H1 (cell line): ENCODE measurements around the gene MMP11. TPM values are rescaled to one million over a fixed set of nuclear protein-coding genes. Genes with fewer than 3 reads are reported as not detected.
A peak's percentile ranks its signal among the peaks of the same experiment; 100 is the strongest.

ENCODE experiments used
- CTCF ChIA-PET: fragments of 300-600 bp; sonication (Branson Sonifier 250); formaldehyde crosslinking; loops from one replicate; lab custom pipeline; 2021; ENCODE audit not compliant: partially characterized antibody; lab: Charles Lee
- POLR2A ChIA-PET: fragments of 300-600 bp; sonication (Branson Sonifier 250); formaldehyde crosslinking; loops from one replicate; lab custom pipeline; 2021; ENCODE audit warnings: inconsistent platforms; ENCODE audit not compliant: partially characterized antibody; lab: Charles Lee
- DNase-seq, 2 experiments: peaks; one replicate each; pipeline versions ENCODE4 v3.0.0 to v3.0.0-alpha.2; 2010 to 2022; ENCODE audit warnings: low spot score in 2 of 2, low read depth in 1 of 2, mixed read lengths in 1 of 2
- FAIRE-seq: peaks from 2 replicates; lab custom pipeline; 2011; peaks lifted over from hg19 to GRCh38; lab: Jason Lieb, UNC
- H2AFZ ChIP-seq: 2 replicates; pipeline ENCODE4 v1.8.1; 2012; ENCODE audit warnings: low read length, inconsistent platforms
- H2AK5ac ChIP-seq: 2 replicates; pipeline ENCODE4 v1.6.1; 2013; ENCODE audit warnings: low read depth, low read length
- H2BK120ac ChIP-seq: replicated peaks from 2 replicates; pipeline ENCODE3; 2013; ENCODE audit warnings: low read depth, low read length, inconsistent platforms
- H2BK12ac ChIP-seq: 2 replicates; pipeline ENCODE4 v1.6.1; 2013; ENCODE audit warnings: low read depth, low read length
- H2BK15ac ChIP-seq: 2 replicates; pipeline ENCODE4 v1.6.1; 2013; ENCODE audit warnings: low read length
- H2BK20ac ChIP-seq: 2 replicates; pipeline ENCODE4 v1.6.1; 2013; ENCODE audit warnings: low read length
- H2BK5ac ChIP-seq: 2 replicates; pipeline ENCODE4 v1.6.1; 2013; ENCODE audit warnings: low read depth, low read length
- H3K14ac ChIP-seq: 2 replicates; pipeline ENCODE4 v1.6.1; 2013; ENCODE audit warnings: inconsistent platforms; ENCODE audit not compliant: insufficient read length
- H3K18ac ChIP-seq: 2 replicates; pipeline ENCODE4 v1.6.1; 2013; ENCODE audit warnings: low read length; ENCODE audit errors: extremely low read depth
- H3K23ac ChIP-seq: 2 replicates; pipeline ENCODE4 v1.6.1; 2013; ENCODE audit warnings: inconsistent platforms; ENCODE audit not compliant: insufficient read length
- H3K23me2 ChIP-seq: 2 replicates; pipeline ENCODE4 v1.6.1; 2013; ENCODE audit warnings: low read depth, low read length
- H3K27ac ChIP-seq: 2 replicates; pipeline ENCODE4 v1.6.1; 2011; ENCODE audit warnings: low read depth, low read length, inconsistent platforms
- H3K27me3 ChIP-seq, 4 experiments: replicated peaks in 1 of 4; 1 replicate in 1 of 4; 2 replicates in 3 of 4; pipeline versions ENCODE4 v1.6.1 to v1.8.1; 2011 to 2013; ENCODE audit warnings: low read length in 3 of 4, mild to moderate bottlenecking in 3 of 4, inconsistent platforms in 2 of 4, mixed read lengths in 2 of 4, moderate library complexity in 1 of 4; ENCODE audit not compliant: control insufficient read depth in 3 of 4, insufficient read depth in 3 of 4; ENCODE audit errors: extremely low read depth in 1 of 4
- H3K36me3 ChIP-seq, 4 experiments: 2 replicates each; pipeline versions ENCODE4 v1.6.1 to v1.8.1; 2011 to 2013; ENCODE audit warnings: mild to moderate bottlenecking in 4 of 4, low read length in 3 of 4, moderate library complexity in 2 of 4, control low read depth in 1 of 4, inconsistent platforms in 1 of 4; ENCODE audit not compliant: insufficient read depth in 4 of 4, control insufficient read depth in 2 of 4
- H3K4ac ChIP-seq: replicated peaks from 2 replicates; pipeline ENCODE3; 2013; ENCODE audit warnings: low read length, low read depth, mixed read lengths, inconsistent platforms; ENCODE audit not compliant: insufficient read length
- H3K4me1 ChIP-seq, 4 experiments: replicated peaks in 1 of 4; 1 replicate in 1 of 4; 2 replicates in 3 of 4; pipeline versions ENCODE4 v1.6.1 to v1.8.1; 2011 to 2013; ENCODE audit warnings: low read length in 3 of 4, inconsistent platforms in 2 of 4, mixed read lengths in 1 of 4; ENCODE audit not compliant: insufficient read depth in 4 of 4, control insufficient read depth in 3 of 4
- H3K4me2 ChIP-seq, 2 experiments: 2 replicates each; pipeline versions ENCODE4 v1.6.1 to v1.8.1; 2011 to 2013; ENCODE audit warnings: low read depth in 2 of 2, low read length in 2 of 2, control low read depth in 1 of 2, inconsistent platforms in 1 of 2, mild to moderate bottlenecking in 1 of 2; ENCODE audit not compliant: insufficient read depth in 1 of 2
- H3K4me3 ChIP-seq, 4 experiments: fragments of 200-600, 300-600 bp in 1 of 4; sonication (generic), shearing (Covaris generic), sonication (Bioruptor Twin) in 1 of 4; 2 replicates each; pipeline versions ENCODE4 v1.5.1 to v1.8.1; 2011 to 2016; ENCODE audit warnings: low read length in 4 of 4, low read depth in 3 of 4, control low read depth in 2 of 4, inconsistent platforms in 2 of 4, mild to moderate bottlenecking in 2 of 4, mixed read lengths in 1 of 4, moderate library complexity in 1 of 4; ENCODE audit not compliant: insufficient read depth in 2 of 4; ENCODE audit errors: extremely low read depth in 1 of 4
- H3K56ac ChIP-seq: replicated peaks from 2 replicates; pipeline ENCODE3; 2013; ENCODE audit warnings: low read depth, mild to moderate bottlenecking, mixed read lengths, low read length, inconsistent platforms; ENCODE audit not compliant: insufficient read length
- H3K79me1 ChIP-seq: 2 replicates; pipeline ENCODE4 v1.6.1; 2013; ENCODE audit warnings: low read depth, low read length, control low read depth
- H3K79me2 ChIP-seq, 2 experiments: 2 replicates each; pipeline versions ENCODE4 v1.6.1 to v1.8.1; 2012 to 2013; ENCODE audit warnings: low read length in 2 of 2, mild to moderate bottlenecking in 2 of 2, inconsistent platforms in 1 of 2; ENCODE audit not compliant: insufficient read depth in 2 of 2, control insufficient read depth in 1 of 2
- H3K9ac ChIP-seq, 4 experiments: replicated peaks in 1 of 4; 1 replicate in 1 of 4; 2 replicates in 3 of 4; pipeline versions ENCODE4 v1.6.1 to v1.8.1; 2011 to 2013; ENCODE audit warnings: low read depth in 3 of 4, low read length in 3 of 4, control low read depth in 2 of 4, mild to moderate bottlenecking in 2 of 4, moderate library complexity in 2 of 4, inconsistent platforms in 1 of 4; ENCODE audit errors: extremely low read depth in 1 of 4
- H3K9me3 ChIP-seq, 2 experiments: 2 replicates each; pipeline versions ENCODE4 v1.6.1 to v1.8.1; 2012 to 2013; ENCODE audit warnings: mild to moderate bottlenecking in 2 of 2, moderate library complexity in 2 of 2, control low read depth in 1 of 2, inconsistent platforms in 1 of 2, low read depth in 1 of 2, low read length in 1 of 2, mixed read lengths in 1 of 2; ENCODE audit not compliant: insufficient read depth in 2 of 2
- H4K20me1 ChIP-seq, 2 experiments: replicated peaks in 1 of 2; 2 replicates each; pipeline versions ENCODE3 to v1.8.1; 2011 to 2013; ENCODE audit warnings: inconsistent platforms in 2 of 2, low read length in 2 of 2, mild to moderate bottlenecking in 1 of 2; ENCODE audit not compliant: insufficient read depth in 2 of 2, control insufficient read depth in 1 of 2
- H4K5ac ChIP-seq: 2 replicates; pipeline ENCODE4 v1.6.1; 2013; ENCODE audit warnings: low read length, low read depth, mixed read lengths, inconsistent platforms; ENCODE audit not compliant: insufficient read length
- H4K8ac ChIP-seq: 2 replicates; pipeline ENCODE4 v1.8.0; 2013; ENCODE audit warnings: mild to moderate bottlenecking, moderate library complexity, low read length, inconsistent platforms; ENCODE audit not compliant: insufficient read depth; ENCODE audit errors: extremely low read depth
- H4K91ac ChIP-seq: replicated peaks from 2 replicates; pipeline ENCODE3; 2013; ENCODE audit warnings: low read length, mixed read lengths, inconsistent platforms; ENCODE audit not compliant: insufficient read length
- ASH2L ChIP-seq: fragments of 200-600, 300-600 bp; sonication (generic); IDR thresholded peaks from one replicate; pipeline ENCODE4 v1.7.1; 2017; ENCODE audit warnings: low read length
- CEBPB ChIP-seq: IDR thresholded peaks from 2 replicates; pipeline ENCODE4 v1.6.1; 2012; ENCODE audit warnings: low read depth, low read length
- JUND ChIP-seq: IDR thresholded peaks from 2 replicates; pipeline ENCODE4 v1.6.1; 2011; ENCODE audit warnings: mild to moderate bottlenecking, improper control_type of control experiment, low read length
- POLR2AphosphoS5 ChIP-seq: IDR thresholded peaks from 2 replicates; pipeline ENCODE4 v1.6.1; 2011; ENCODE audit warnings: low read depth, low read length
- RBBP5 ChIP-seq: IDR thresholded peaks from 2 replicates; pipeline ENCODE4 v1.7.1; 2012; ENCODE audit warnings: low read depth, mild to moderate bottlenecking, inconsistent platforms, low read length, moderate library complexity, borderline replicate concordance
- SAP30 ChIP-seq: fragments of 300-600 bp; sonication (generic); IDR thresholded peaks from 2 replicates; pipeline ENCODE4 v1.7.1; 2012; ENCODE audit warnings: low read length, moderate library complexity, mild to moderate bottlenecking, inconsistent platforms; ENCODE audit not compliant: insufficient read depth, insufficient replicate concordance
- SIRT6 ChIP-seq: IDR thresholded peaks from one replicate; pipeline ENCODE4 v1.7.1; 2012; ENCODE audit warnings: low read length, inconsistent platforms
- SP1 ChIP-seq: IDR thresholded peaks from 2 replicates; pipeline ENCODE4 v1.6.1; 2011; ENCODE audit warnings: low read depth, low read length
- WGBS, 2 experiments: shearing (Covaris generic) in 1 of 2; methylation state at CpG; one replicate each; pipeline versions ENCODE4 v1.1.6 to v1.1.7; 2013 to 2015; ENCODE audit warnings: low lambda C conversion rate in 2 of 2, mixed read lengths in 2 of 2, inconsistent platforms in 1 of 2, low coverage in 1 of 2, missing lambda C conversion rate in 1 of 2; ENCODE audit not compliant: insufficient replicate concordance in 2 of 2, insufficient coverage in 1 of 2, insufficient read length in 1 of 2; ENCODE audit errors: extremely low coverage in 1 of 2, missing lambda C conversion rate in 1 of 2; 5-methylcytosine and 5-hydroxymethylcytosine counted together
- polyA plus RNA-seq, 7 experiments: library from polyadenylated mRNA; depleted of rRNA in 3 of 7; stranded (reverse) in 5 of 7; unstranded in 2 of 7; fragments of >200 nt in 5 of 7; fragments of 200-250 nt in 2 of 7; gene quantifications; 1 replicate in 5 of 7; 2 replicates in 1 of 7; 4 replicates in 1 of 7; pipeline versions ENCODE4 v1.2.1 to v1.2.3, GENCODE V29; 2011 to 2013; ENCODE audit warnings: missing spikeins in 2 of 7, mixed read lengths in 2 of 7
- total RNA-seq: library from RNA; stranded (reverse); fragmentation: NEBNext Ultra II Directional; extraction: Animal tissue kit (Norgen Biotek cat#: 25700); gene quantifications from 2 replicates; pipeline ENCODE4 v1.2.1, GENCODE V29; 2021
- TF ChIP-seq, protein P1 (sequence below): IDR thresholded peaks from 2 replicates; pipeline ENCODE4 v1.6.1; 2011; ENCODE audit warnings: low read length, improper control_type of control experiment
- TF ChIP-seq, protein P2 (sequence below): IDR thresholded peaks from 2 replicates; pipeline ENCODE4 v1.6.1; 2011; ENCODE audit warnings: low read depth, mild to moderate bottlenecking, low read length; ENCODE audit not compliant: insufficient read depth
- TF ChIP-seq, protein P3 (sequence below): IDR thresholded peaks from 2 replicates; pipeline ENCODE4 v1.6.1; 2012; ENCODE audit warnings: inconsistent platforms

The MMP11 gene
- total and polyA plus RNA-seq, 2 of the 8 experiments (the other 6 are each of a cell fraction or from before 2014, with no cell fraction given), result 10.2 to 18.3 TPM

DNA sequence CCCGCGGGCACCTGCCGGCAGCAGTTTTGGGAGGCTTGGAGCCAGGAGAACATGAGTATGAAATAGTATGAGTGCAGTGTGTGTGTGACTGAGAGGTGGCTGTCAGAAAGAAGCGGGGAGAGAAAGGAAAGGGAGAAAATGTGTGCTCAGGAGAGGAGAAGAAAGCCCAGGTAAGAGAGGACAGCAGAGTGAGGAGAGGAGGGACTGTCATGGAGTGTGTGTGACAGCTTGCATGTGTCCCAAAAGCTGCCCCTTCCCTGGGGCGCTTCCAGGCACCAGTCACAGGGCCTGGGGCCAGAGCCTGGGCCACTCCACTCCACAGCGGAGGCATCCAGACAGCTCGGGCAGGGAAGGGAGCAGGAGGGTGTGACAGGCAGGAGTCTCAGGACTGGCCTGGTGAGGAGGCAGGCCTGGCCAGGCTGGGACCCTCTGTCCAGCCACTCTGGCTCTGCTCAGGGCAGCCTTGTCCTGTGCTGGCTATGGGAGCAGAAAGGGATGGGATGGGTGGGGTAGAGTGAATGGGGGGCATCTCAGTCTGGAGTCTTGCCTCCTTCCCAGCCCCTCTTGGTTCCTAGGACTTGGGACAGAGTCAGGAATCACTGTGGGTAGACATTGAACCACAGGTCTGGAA lies 949 bp downstream of the MMP11 start:
- Histone ChIP-seq H2BK12ac (peak overlapping the region; percentile 90; the same call in 1 of the 2 replicates), H2BK120ac (no peak overlapping the region), H3K56ac (no peak overlapping the region), H3K9ac (no peak overlapping the region), H2BK20ac (no peak overlapping the region), H2AK5ac (no peak overlapping the region; the same call in 1 of the 2 replicates), H3K79me2 (no peaks in the 10 kb centered on the region), H4K8ac (no peak overlapping the region), H3K4me2 (peak overlapping the region; percentile 67 to 99), H3K23me2 (peaks cover 11% of the 10 kb centered on the region; the same call in 1 of the 2 replicates), H4K5ac (no peak overlapping the region), H3K27me3 (peaks cover 0 to 30% (median 20%) of the 10 kb centered on the region in 4 experiments; a peak in 6 of 7 replicates), H3K14ac (no peak overlapping the region), H3K27ac (no peak overlapping the region), H2BK5ac (peak overlapping the region; percentile 22; the same call in 1 of the 2 replicates), H2AFZ (no peak overlapping the region), H2BK15ac (peak overlapping the region; percentile 6; the same call in 1 of the 2 replicates), H3K4ac (no peak overlapping the region), H3K9me3 (no peaks in the 10 kb centered on the region), H3K18ac (no peak overlapping the region), H3K23ac (no peak overlapping the region), H3K79me1 (no peaks in the 10 kb centered on the region), H4K91ac (no peak overlapping the region), H3K36me3 (no peaks in the 10 kb centered on the region), H3K4me3 (peak overlapping the region; percentile 43 to 71 (median 52); a peak in 7 of 8 replicates), H3K4me1 (peaks cover 0 to 14% (median 8%) of the 10 kb centered on the region in 4 experiments; a peak in 3 of 7 replicates), H4K20me1 (peaks cover under 1 to 7% of the 10 kb centered on the region in 2 experiments)
- DNase-seq (no peak), FAIRE-seq (no peak)
- ChIA-PET POLR2A (interaction anchor here (1.2 to 5.7 kb wide), 4 partner anchors 8 to 121 kb away, joined by 4 to 45 read pairs (median 6); partner anchors contain the start of genes MIF, SLC2A11 and SMARCB1), CTCF (interaction anchor here (5.8 to 9.6 kb wide), 2 partner anchors 14 to 76 kb away, joined by 42 to 73 read pairs; partner anchors contain the start of gene SMARCB1)
- 53% methylated on average over 7 of the region's 7 CpGs; no CpG with 5 or more reads in 1 of the 2 experiments for WGBS, 2 experiments
- TF ChIP-seq CEBPB (no peak), SAP30 (no peak), SIRT6 (no peak), RBBP5 (no peak), POLR2AphosphoS5 (no peak), JUND (no peak), SP1 (no peak), ASH2L (no peak)
- TF ChIP-seq, protein P1, sequence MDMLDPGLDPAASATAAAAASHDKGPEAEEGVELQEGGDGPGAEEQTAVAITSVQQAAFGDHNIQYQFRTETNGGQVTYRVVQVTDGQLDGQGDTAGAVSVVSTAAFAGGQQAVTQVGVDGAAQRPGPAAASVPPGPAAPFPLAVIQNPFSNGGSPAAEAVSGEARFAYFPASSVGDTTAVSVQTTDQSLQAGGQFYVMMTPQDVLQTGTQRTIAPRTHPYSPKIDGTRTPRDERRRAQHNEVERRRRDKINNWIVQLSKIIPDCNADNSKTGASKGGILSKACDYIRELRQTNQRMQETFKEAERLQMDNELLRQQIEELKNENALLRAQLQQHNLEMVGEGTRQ, result no peak
- TF ChIP-seq, protein P2, sequence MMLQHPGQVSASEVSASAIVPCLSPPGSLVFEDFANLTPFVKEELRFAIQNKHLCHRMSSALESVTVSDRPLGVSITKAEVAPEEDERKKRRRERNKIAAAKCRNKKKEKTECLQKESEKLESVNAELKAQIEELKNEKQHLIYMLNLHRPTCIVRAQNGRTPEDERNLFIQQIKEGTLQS, result no peak
- TF ChIP-seq, protein P3, sequence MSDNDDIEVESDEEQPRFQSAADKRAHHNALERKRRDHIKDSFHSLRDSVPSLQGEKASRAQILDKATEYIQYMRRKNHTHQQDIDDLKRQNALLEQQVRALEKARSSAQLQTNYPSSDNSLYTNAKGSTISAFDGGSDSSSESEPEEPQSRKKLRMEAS, result no peak
